ENCODE data around the gene CTNNB1. TPM values are rescaled to one million over a fixed set of nuclear protein-coding genes. Genes with fewer than 3 reads are reported as not detected.

The CTNNB1 gene
- total RNA-seq, 1 donor, result 1,165 TPM

- H2AFZ ChIP-seq (ENCODE audit: low read length), result no peak overlapping the region
- peaks cover 19% of the 10 kb centered on the region for H3K4me1 ChIP-seq (ENCODE audit: insufficient read depth, low read length)
- peaks cover 99% of the 10 kb centered on the region for H3K79me2 ChIP-seq (ENCODE audit: insufficient read depth, low read length)
- no peaks in the 10 kb centered on the region for H3K36me3 ChIP-seq (ENCODE audit: insufficient read depth, low read length)
- no peaks in the 10 kb centered on the region for H3K27me3 ChIP-seq (ENCODE audit: insufficient read depth, low read length)
- H3K4me2 ChIP-seq (ENCODE audit: insufficient read depth, low read length), result no peak overlapping the region
- no peaks in the 10 kb centered on the region for H3K9me3 ChIP-seq (ENCODE audit: low read depth, low read length)
- DNase-seq (ENCODE audit: insufficient read length, low spot score, missing footprints), result no peak
- TF ChIP-seq, protein P1, sequence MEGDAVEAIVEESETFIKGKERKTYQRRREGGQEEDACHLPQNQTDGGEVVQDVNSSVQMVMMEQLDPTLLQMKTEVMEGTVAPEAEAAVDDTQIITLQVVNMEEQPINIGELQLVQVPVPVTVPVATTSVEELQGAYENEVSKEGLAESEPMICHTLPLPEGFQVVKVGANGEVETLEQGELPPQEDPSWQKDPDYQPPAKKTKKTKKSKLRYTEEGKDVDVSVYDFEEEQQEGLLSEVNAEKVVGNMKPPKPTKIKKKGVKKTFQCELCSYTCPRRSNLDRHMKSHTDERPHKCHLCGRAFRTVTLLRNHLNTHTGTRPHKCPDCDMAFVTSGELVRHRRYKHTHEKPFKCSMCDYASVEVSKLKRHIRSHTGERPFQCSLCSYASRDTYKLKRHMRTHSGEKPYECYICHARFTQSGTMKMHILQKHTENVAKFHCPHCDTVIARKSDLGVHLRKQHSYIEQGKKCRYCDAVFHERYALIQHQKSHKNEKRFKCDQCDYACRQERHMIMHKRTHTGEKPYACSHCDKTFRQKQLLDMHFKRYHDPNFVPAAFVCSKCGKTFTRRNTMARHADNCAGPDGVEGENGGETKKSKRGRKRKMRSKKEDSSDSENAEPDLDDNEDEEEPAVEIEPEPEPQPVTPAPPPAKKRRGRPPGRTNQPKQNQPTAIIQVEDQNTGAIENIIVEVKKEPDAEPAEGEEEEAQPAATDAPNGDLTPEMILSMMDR (IDR thresholded peaks at IDR 0.05; ENCODE audit: extremely low read depth, low read depth, low read length), result no peak
- H3K27ac ChIP-seq (ENCODE audit: low read depth, low read length), result no peak overlapping the region
- H4K20me1 ChIP-seq (ENCODE audit: insufficient read depth, low read length), result peaks cover 91% of the 10 kb centered on the region
- no peak overlapping the region for H3K4me3 ChIP-seq (ENCODE audit: insufficient read depth, low read length)
These were observed 17.1 kb downstream of the CTNNB1 start for GRCh38 chr3:41216422-41216821.

GRCh38 chr3:41216993-41217392 lies 17.7 kb downstream of the CTNNB1 start:
- peaks cover 90% of the 10 kb centered on the region for H4K20me1 ChIP-seq (ENCODE audit: insufficient read depth, low read length)

DNA sequence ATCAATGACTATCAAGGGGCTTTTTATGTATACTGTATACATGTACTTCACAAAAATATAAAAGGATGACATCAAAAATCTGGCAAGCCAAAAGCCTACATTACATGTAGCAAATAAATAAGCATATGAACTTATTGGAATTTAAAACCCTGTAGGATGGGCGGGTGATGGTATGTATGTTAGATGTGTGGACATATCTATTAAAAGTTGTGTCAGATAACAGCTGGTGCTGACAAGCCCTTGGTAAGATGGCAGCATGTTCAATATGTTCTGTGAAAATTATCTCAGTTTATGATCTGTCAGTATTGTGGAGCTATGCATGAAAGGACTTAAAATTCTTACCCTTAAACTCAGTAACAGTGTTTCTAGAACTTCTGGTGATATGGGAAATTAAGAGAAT lies 20.1 kb downstream of the CTNNB1 start:
- Histone ChIP-seq H3K4me3 (ENCODE audit: insufficient read depth, low read length) (no peak overlapping the region), H3K79me2 (ENCODE audit: insufficient read depth, low read length) (peaks cover 87% of the 10 kb centered on the region), H3K9me3 (ENCODE audit: low read depth, low read length) (no peaks in the 10 kb centered on the region), H3K27ac (ENCODE audit: low read depth, low read length) (no peak overlapping the region), H3K4me2 (ENCODE audit: insufficient read depth, low read length) (no peak overlapping the region), H3K36me3 (ENCODE audit: insufficient read depth, low read length) (peaks cover under 1% of the 10 kb centered on the region), H3K27me3 (ENCODE audit: insufficient read depth, low read length) (no peaks in the 10 kb centered on the region), H2AFZ (ENCODE audit: low read length) (no peak overlapping the region), H3K4me1 (ENCODE audit: insufficient read depth, low read length) (peaks cover 32% of the 10 kb centered on the region), H4K20me1 (ENCODE audit: insufficient read depth, low read length) (peaks cover 84% of the 10 kb centered on the region)
- TF ChIP-seq, protein P1 (IDR thresholded peaks at IDR 0.05; ENCODE audit: extremely low read depth, low read depth, low read length), result no peak
- DNase-seq (ENCODE audit: insufficient read length, low spot score, missing footprints), result no peak

More at GRCh38 chr3:41216993-41217392, 17.7 kb downstream of the CTNNB1 start:
- Histone ChIP-seq H3K27me3 (ENCODE audit: insufficient read depth, low read length) (no peaks in the 10 kb centered on the region), H3K4me3 (ENCODE audit: insufficient read depth, low read length) (no peak overlapping the region), H3K27ac (ENCODE audit: low read depth, low read length) (peak overlapping the region; percentile 7), H2AFZ (ENCODE audit: low read length) (no peak overlapping the region), H3K9me3 (ENCODE audit: low read depth, low read length) (no peaks in the 10 kb centered on the region), H3K4me1 (ENCODE audit: insufficient read depth, low read length) (peaks cover 24% of the 10 kb centered on the region), H3K36me3 (ENCODE audit: insufficient read depth, low read length) (no peaks in the 10 kb centered on the region), H3K4me2 (ENCODE audit: insufficient read depth, low read length) (no peak overlapping the region), H3K79me2 (ENCODE audit: insufficient read depth, low read length) (peaks cover 99% of the 10 kb centered on the region)
- TF ChIP-seq, protein P1 (IDR thresholded peaks at IDR 0.05; ENCODE audit: extremely low read depth, low read depth, low read length), result no peak
- DNase-seq (ENCODE audit: insufficient read length, low spot score, missing footprints), result no peak

GRCh38 chr3:41220906-41221677 lies 21.8 kb downstream of the CTNNB1 start:
- TF ChIP-seq, protein P1 (IDR thresholded peaks at IDR 0.05; ENCODE audit: extremely low read depth, low read depth, low read length), result no peak
- peaks cover 37% of the 10 kb centered on the region for H3K4me1 ChIP-seq (ENCODE audit: insufficient read depth, low read length)
- H3K27me3 ChIP-seq (ENCODE audit: insufficient read depth, low read length), result no peaks in the 10 kb centered on the region
- H3K4me3 ChIP-seq (ENCODE audit: insufficient read depth, low read length), result no peak overlapping the region
- no peak overlapping the region for H2AFZ ChIP-seq (ENCODE audit: low read length)
- no peak for DNase-seq (ENCODE audit: insufficient read length, low spot score, missing footprints)
- peak overlapping the region; percentile 52 for H3K27ac ChIP-seq (ENCODE audit: low read depth, low read length)
- peaks cover 18% of the 10 kb centered on the region for H3K36me3 ChIP-seq (ENCODE audit: insufficient read depth, low read length)
- peaks cover 87% of the 10 kb centered on the region for H3K79me2 ChIP-seq (ENCODE audit: insufficient read depth, low read length)
- no peaks in the 10 kb centered on the region for H3K9me3 ChIP-seq (ENCODE audit: low read depth, low read length)
- peaks cover 85% of the 10 kb centered on the region for H4K20me1 ChIP-seq (ENCODE audit: insufficient read depth, low read length)
- peak overlapping the region; percentile 29 for H3K4me2 ChIP-seq (ENCODE audit: insufficient read depth, low read length)
